Measurements from ENCODE around the gene RHOD.

Gene RHOD

GRCh38 chr11:67111261-67111660 lies 54.6 kb downstream of the RHOD start:
- intact Hi-C loops (cut with DNase I), result no loop called here
- no peak for DNase-seq

GRCh38 chr11:67113231-67113721 lies 56.6 kb downstream of the RHOD start:
- intact Hi-C loops (cut with DNase I), result no loop called here

GRCh38 chr11:67114275-67114896 lies 57.7 kb downstream of the RHOD start:
- intact Hi-C loops (cut with DNase I), result no loop called here
- DNase-seq, result peak in 2 of 10 donors; percentile 36 to 40

More at GRCh38 chr11:67113231-67113721, 56.6 kb downstream of the RHOD start:
- DNase-seq, result peak in 1 of 10 donors; percentile 70

- no peak for DNase-seq
Measured at GRCh38 chr11:67116758-67117105, 60.1 kb downstream of the RHOD start.

GRCh38 chr11:67117176-67117575 lies 60.5 kb downstream of the RHOD start:
- DNase-seq, result no peak
- intact Hi-C loops (cut with DNase I), result no loop called here

More at GRCh38 chr11:67116758-67117105, 60.1 kb downstream of the RHOD start:
- intact Hi-C loops (cut with DNase I), result no loop called here

- DNase-seq, result peak in 3 of 10 donors; percentile 16 to 67 (median 26)
- intact Hi-C loops (cut with DNase I), result no loop called here
Measured at GRCh38 chr11:67117672-67118180, 61.1 kb downstream of the RHOD start.

DNA sequence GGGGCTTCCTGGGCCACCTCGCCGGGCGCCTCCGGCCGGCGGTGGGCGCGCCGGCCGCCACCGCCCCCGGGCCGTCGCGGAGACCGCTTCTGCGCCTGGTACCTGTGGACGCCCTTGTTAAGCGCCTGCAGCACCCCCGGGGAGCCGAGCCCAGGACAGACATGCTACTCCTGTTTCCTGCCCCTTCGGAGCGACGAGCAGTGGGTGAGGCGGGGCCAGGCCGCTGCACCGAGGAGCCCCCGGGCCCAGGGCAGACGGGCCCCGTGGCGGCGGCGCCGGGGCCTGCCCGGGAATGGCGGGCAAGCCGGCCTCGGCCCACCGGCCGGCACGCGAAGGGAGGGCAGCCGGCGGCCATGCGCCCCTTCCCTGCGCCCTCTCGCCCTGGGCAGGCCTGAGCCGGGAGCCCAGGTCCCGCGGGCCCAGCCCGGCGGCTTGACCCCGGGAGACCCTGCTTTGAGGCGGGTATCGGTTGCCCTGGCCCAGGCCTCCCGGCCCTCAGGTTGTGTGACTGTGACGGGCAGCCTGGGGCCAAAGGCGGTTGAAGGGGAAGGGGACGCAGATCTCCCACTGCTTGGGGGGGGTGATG lies 61.6 kb downstream of the RHOD start:
- intact Hi-C loops (cut with DNase I), result no loop called here

GRCh38 chr11:67118801-67119584 lies 62.3 kb downstream of the RHOD start, which contains the start of gene KDM2A:
TSS of gene KDM2A (plus strand) at chr11:67119263. CDS start at chr11:67121317, 2,054 bp downstream.
- intact Hi-C loops (cut with DNase I), result no loop called here
- peak; percentile 94 to 99 (median 98) for DNase-seq

More for the DNA sequence above, 61.6 kb downstream of the RHOD start:
- DNase-seq, result peak in 6 of 10 donors; percentile 18 to 91 (median 27)

GRCh38 chr11:67119585-67120391 lies 63.1 kb downstream of the RHOD start:
- DNase-seq, result peak in 6 of 10 donors; percentile 15 to 86 (median 58)
- intact Hi-C loops (cut with DNase I), result loop anchor here (2.0 kb wide), 1 partner anchor 121 kb away; no protein-coding TSS in a partner anchor

GRCh38 chr11:67120456-67120855 lies 63.8 kb downstream of the RHOD start:
- intact Hi-C loops (cut with DNase I), result loop anchor here (2.0 kb wide), 1 partner anchor 120 kb away; no protein-coding TSS in a partner anchor
- DNase-seq, result peak in 1 of 10 donors; percentile 8

DNA sequence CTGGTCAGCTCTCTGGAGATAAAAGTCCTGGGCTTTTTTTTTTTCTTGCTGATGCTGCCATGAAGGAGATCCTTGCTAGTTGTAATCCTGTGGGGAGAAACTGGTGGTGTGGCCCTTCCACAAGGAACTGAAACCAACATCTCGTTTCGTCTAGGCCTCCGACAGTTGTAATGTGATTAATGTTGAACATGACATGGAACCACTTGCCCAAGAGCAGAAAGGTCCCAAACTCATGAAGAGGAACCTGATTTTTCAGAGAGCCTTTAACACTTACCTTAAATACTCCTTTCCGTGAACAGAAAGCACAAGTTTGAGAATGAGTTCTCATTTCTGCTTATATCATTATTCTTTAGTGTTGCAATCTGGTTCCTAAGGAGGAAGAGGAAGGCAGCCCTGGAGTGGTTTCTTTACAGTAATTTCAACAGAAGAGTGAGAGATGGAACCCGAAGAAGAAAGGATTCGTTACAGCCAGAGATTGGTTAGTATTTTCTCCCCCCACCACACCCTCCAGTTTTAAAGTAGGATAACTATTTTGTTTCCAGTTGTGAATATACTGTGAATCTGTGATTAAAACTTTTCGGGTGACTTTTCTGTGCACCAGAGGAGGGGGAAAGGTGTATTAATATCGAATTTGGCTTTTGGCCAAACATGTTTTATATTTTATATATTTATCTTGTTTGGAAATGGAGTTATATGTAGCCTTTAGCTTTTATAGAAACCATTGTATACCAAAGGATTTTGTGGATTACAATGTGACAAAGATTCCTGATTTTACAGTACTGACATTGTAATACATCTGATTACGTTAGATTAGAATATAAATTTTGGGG lies 64.4 kb downstream of the RHOD start:
- intact Hi-C loops (cut with DNase I), result loop anchor here (2.0 kb wide), 1 partner anchor 120 kb away; no protein-coding TSS in a partner anchor
- no peak for DNase-seq

All from posterior cingulate gyrus (tissue), 11 donors.